GM21526 (cell line): Measurements from ENCODE around the gene XYLT1.
A peak's percentile ranks its signal among the peaks of the same experiment; 100 is the strongest.

Experiments
- ATAC-seq: cut with Tn5 transposase; IDR thresholded peaks from one replicate; pipeline ENCODE4 v1.9.1; 2021; ENCODE audit warnings: moderate library complexity; ENCODE audit not compliant: unreplicated experiment, low FRiP score

Gene XYLT1

GRCh38 chr16:17080105-17080504 is 390.7 kb downstream of the XYLT1 start:
- ATAC-seq: no peak

- ATAC-seq: no peak
Observed at GRCh38 chr16:17078931-17079631, 391.7 kb downstream of the XYLT1 start.

- no peak for ATAC-seq
Observed at GRCh38 chr16:17076818-17077498, 393.8 kb downstream of the XYLT1 start.

- ATAC-seq: no peak
Observed at GRCh38 chr16:17076092-17076754, 394.5 kb downstream of the XYLT1 start.

- no peak for ATAC-seq
Observed at GRCh38 chr16:17072104-17072503, 398.7 kb downstream of the XYLT1 start.

GRCh38 chr16:17070882-17071592 is 399.7 kb downstream of the XYLT1 start:
- ATAC-seq: peak; percentile 76

- ATAC-seq: no peak
Observed at GRCh38 chr16:17069681-17070080, 401.1 kb downstream of the XYLT1 start.

GRCh38 chr16:17068524-17068923 is 402.2 kb downstream of the XYLT1 start:
- ATAC-seq: no peak

- ATAC-seq: no peak
Observed at GRCh38 chr16:17067882-17068281, 402.9 kb downstream of the XYLT1 start.

- no peak for ATAC-seq
Observed at GRCh38 chr16:17063201-17064139, 407.3 kb downstream of the XYLT1 start.

- no peak for ATAC-seq
Observed at GRCh38 chr16:17062676-17063075, 408.1 kb downstream of the XYLT1 start.

- ATAC-seq: no peak
Observed at GRCh38 chr16:17061326-17061725, 409.4 kb downstream of the XYLT1 start.

- ATAC-seq: no peak
Observed at GRCh38 chr16:17058471-17058870, 412.3 kb downstream of the XYLT1 start.

GRCh38 chr16:17056666-17057065 is 414.1 kb downstream of the XYLT1 start:
- ATAC-seq: no peak

GRCh38 chr16:17053536-17054160 is 417.1 kb downstream of the XYLT1 start:
- ATAC-seq: no peak
